Muscle of back (tissue), 11 donors: Measurements from ENCODE around the gene ELAVL4. TPM values are rescaled to one million over a fixed set of nuclear protein-coding genes. Genes with fewer than 3 reads are reported as not detected.
A peak's percentile ranks its signal among the peaks of the same experiment; 100 is the strongest.
"Not testable (repeated sequence)": the region's sequence is repeated elsewhere in the genome, so short reads cannot be mapped to it uniquely, and the experiment has no call there.

Experiments used
- DNase-seq, 3 donors: peaks; one replicate each; pipeline versions ENCODE4 v3.0.0 to v3.0.0-alpha.2; 2013
- polyA plus RNA-seq, 10 donors: library from polyadenylated mRNA; unstranded; fragments of 120-200 nt; gene quantifications; one replicate each; pipeline ENCODE4 v1.2.1, GENCODE V29; 2013; ENCODE audit not compliant: insufficient read length in 10 of 10

Gene ELAVL4
- polyA plus RNA-seq, 10 donors: 0.07 to 1.2 (median 0.24) TPM; not detected in 1

DNA sequence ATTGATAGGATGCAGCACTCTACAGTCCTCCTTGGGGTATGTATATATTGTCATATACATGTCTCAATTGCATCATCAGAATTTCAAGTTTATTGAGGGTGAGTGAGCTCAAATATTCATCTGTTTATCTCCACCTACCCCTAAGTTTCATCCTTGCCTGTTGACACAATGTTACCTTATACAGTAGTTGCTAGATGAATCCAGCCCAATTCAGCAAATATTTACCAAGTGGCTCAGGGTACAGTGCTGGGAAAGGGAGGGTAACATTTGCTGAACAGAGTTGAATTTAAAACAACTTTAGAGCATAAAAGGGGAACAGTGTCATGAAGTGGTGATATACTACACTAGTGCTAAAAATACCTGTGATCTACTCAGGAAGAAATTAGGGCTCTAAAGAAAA, 14.4 kb downstream of the ELAVL4 start:
- no peak for DNase-seq

- no peak for DNase-seq
Measured at GRCh38 chr1:50126927-50127715, 18.4 kb downstream of the ELAVL4 start.

DNA sequence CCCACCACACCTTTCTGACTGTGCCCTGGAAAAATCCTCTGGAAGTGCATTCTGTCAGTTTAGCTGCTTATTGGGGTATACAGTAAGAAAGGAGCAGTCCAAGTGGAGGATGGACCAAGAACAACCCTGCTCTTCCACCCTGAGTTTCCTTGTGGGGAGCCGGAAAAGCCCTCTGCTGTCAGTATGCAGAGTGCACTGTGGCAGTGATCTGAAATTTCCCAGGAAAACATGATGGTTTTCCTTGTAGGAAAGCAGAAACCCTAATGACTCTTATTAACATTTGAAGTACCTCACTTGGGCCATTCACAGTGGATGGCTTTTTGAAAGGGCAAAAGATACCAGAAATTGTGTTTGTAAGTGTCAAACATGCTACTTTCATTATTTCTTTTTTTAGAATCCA, 20.5 kb downstream of the ELAVL4 start:
- no peak for DNase-seq

DNA sequence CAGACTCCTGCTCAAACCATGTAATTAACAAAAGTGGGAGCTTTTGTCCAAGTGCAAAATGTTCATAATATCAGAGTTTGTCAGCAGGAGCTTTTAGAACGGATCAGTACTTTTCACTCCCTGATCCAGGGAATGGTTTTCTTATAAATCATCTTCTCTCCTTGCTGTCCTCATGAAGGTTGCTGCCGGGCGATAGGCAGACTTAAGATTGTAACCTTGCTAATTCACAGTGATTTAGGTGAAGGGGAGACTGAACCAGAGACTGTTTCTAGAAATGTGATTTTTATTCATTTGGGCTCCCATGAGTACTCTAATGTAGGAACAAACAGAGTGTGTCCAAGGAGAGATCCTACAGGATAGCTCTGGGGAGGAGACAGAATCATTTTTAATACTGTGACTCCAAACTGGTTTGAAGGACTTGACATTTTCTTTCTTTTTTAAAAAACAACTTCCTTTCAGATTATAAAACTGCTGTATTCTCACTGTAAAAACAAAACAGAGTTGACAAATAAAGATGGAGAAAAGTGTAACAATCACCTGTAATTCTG, 23.7 kb downstream of the ELAVL4 start:
- no peak for DNase-seq

- no peak for DNase-seq
Measured at GRCh38 chr1:50135716-50136115, 27.0 kb downstream of the ELAVL4 start.

DNA sequence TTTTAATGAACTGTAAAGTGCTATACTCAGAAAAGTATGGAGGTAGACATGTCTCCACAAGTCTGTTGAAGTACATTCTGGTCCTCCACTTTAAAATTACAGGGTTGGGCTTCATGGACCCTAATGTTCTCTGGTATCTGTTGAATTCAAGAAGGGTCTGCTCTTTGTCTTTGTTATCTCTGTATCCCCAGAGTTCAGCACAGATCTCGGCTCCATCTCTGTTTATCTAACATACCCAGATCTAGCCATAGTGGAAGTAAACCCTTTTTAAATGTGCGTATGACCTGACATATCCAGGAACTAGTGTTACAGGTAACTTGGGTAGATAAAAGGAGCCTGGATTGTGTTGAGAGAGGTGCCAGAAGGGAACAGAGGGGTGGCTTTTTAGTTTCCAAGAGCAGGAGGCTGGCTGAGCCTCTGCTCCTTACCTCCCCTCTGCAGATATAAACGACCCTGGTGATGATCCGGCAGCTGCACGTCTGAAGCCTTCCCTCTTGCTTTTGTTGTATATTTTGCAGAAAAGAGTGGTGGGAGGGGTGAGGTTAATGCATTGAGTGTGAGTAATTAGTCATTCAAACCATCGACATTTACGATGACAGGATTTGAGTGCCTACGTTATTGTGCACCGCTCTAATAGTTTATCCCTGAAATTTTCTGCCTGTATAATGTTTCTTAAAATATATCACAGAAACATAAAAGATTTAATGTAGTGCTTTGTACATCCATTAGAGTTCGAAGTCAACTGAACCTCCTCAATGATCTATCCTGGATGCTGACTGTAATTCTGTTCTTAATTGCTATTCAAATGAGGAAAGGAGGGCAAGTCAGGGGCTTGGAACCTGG, 30.8 kb downstream of the ELAVL4 start:
- DNase-seq: no peak

DNA sequence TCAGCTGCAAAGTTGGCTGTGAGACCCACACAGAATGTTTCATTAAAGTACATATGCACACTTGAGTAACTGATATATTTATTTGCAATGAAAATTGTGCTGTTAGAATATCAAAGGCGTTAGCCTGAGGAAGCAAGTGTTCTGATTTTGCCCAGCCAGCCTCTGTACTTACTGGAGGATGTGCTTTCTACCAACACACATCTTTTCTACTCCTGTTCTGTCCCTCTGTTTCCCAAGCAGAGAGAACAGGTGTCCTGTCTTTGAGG, 31.4 kb downstream of the ELAVL4 start:
- DNase-seq: no peak

DNA sequence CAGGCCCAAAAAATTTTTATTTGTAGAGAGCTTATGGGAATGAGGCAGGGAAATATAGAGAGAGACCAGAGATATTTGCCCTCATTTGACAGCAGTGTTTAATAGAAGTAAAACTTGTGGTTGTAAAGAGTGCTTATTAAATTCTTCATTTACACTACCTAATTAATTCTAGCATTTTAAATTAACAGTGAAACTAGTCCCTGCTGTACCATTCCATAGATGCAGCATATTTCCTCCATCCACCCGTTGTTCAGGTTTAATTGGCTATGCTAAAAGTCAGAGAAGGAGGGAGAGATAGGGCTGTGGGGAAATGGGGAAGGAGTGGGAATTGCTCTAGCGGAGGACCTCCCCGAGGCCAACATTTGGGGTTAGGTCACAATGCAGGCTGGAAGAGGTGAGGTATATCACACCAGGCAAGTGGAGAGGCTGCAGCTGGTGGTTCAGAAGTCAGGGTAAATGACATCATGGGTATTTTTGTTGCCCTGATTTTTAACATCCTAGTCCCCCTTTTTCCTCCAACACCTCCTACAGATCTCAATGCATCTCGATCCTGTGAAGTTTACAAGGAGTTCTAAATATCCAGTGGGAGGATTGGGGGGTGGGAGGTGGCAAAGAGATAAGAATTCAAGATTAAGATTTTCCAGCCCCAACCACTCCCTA, 38.6 kb downstream of the ELAVL4 start:
- DNase-seq: no peak

GRCh38 chr1:50148142-50148923, 39.6 kb downstream of the ELAVL4 start:
- no peak for DNase-seq

DNA sequence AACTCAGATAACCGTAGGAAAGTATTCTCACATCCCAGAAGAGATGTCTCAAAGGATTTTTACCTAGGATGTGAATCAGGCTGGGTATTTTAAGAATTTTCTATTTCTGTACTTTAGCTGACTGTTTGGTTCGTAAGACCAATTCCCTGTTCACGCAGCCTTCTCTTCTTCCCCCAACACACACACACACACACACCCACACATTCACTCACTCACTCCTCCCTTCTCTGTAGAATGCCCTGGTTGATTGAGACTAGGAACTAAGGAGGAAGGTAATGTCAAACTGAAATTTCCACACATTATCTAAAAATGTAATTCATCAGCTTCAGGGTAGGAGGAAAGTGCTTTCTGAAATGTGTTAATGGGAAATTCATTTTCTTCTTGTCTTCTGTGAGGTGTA, 43.5 kb downstream of the ELAVL4 start:
- DNase-seq: no peak

- DNase-seq: peak in 1 of 3 donors; percentile 7
Measured at GRCh38 chr1:50155541-50155940, 46.8 kb downstream of the ELAVL4 start.

- DNase-seq: no peak
Measured at GRCh38 chr1:50156241-50157010, 47.7 kb downstream of the ELAVL4 start.

GRCh38 chr1:50157306-50157941, 48.7 kb downstream of the ELAVL4 start:
- DNase-seq: no peak

DNA sequence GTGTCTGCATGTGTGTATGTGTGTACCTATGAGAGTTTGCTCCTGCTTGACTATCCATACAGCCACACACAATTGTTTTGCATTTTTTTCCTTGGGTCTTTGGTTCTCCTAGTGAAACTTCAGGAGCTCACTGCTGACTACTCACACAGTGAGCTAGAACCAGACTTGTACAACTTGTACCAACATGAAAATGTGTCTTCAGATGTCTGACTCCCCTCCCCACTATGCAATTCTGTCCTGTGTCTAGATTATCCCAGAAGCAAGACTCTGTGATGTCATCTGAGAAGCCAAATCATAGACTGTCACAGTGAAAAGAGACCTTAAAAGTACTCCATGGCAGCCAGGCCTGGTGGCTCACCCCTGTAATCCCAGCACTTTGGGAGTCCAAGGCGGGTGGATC, 49.7 kb downstream of the ELAVL4 start:
- DNase-seq: no peak

DNA sequence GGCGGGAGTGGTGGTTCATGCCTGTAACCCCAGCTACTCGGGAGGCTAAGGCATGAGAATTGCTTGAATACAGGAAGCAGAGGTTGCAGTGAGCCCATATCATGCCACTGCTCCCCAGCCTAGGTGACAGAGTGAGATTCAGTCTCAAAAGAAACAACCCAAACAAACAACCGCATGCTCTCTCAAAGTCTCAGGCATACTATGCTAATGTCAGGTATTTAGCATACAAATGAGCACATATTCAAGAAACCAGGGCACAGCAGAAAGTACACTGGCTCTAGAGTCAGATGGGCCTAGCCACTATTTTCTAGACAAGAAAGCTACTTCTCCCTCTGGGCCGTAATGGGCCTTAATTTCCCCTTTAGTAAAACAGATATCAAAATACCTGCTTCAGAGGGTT, 55.0 kb downstream of the ELAVL4 start:
- no peak for DNase-seq

GRCh38 chr1:50166351-50166750, 57.6 kb downstream of the ELAVL4 start:
- DNase-seq: not testable (repeated sequence)

- no peak for DNase-seq
Measured at GRCh38 chr1:50172299-50172698, 63.6 kb downstream of the ELAVL4 start.

DNA sequence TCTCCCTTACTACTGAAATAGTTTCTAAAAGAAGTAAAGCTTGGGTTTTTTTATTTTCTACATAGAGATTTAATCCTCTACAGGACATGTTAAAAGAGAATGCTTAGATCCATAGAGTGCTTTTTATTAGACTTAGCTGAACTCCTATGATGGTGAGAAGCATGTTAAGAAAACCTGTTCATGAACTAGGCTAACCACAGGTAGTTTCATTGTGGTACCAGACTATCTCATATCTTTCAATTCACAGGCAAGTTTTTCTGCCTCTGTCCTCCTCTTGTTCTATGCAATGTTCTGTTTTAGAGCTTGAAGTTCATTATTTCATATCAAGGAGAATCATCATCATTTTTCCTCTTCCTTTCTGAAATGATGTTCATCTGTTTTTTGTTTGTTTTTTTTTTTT, 65.4 kb downstream of the ELAVL4 start:
- no peak for DNase-seq

GRCh38 chr1:50175719-50176639, 67.3 kb downstream of the ELAVL4 start:
- no peak for DNase-seq
